Upper lobe of left lung (tissue), 6 donors: ENCODE data around the gene RABL6. TPM values are rescaled to one million over a fixed set of nuclear protein-coding genes. Genes with fewer than 3 reads are reported as not detected.

Experiments used
- ATAC-seq, 2 donors: fragments of 200-7000 bp; cut with Tn5 transposase; one replicate each; pipeline ENCODE4 v1.9.1; 2022; ENCODE audit warnings: mild to moderate bottlenecking in 2 of 2, moderate library complexity in 2 of 2; ENCODE audit not compliant: low FRiP score in 2 of 2
- DNase-seq, 2 donors: peaks; one replicate each; pipeline ENCODE4 v3.0.0-alpha.2; 2019 to 2020
- H3K27ac ChIP-seq, 4 donors: fragments of 200-600 bp; sonication (generic); one replicate each; pipeline ENCODE4 v1.5.1; 2016 to 2019
- H3K27me3 ChIP-seq, 4 donors: fragments of 200-600 bp; sonication (generic); one replicate each; pipeline ENCODE4 v1.5.1; 2017 to 2019
- H3K36me3 ChIP-seq, 4 donors: fragments of 200-600 bp; sonication (generic); one replicate each; pipeline ENCODE4 v1.5.1; 2016 to 2019
- H3K4me1 ChIP-seq, 4 donors: fragments of 200-600 bp; sonication (generic); one replicate each; pipeline ENCODE4 v1.5.1; 2018 to 2019
- H3K4me3 ChIP-seq, 4 donors: fragments of 200-600 bp; sonication (generic); one replicate each; pipeline ENCODE4 v1.5.1; 2017 to 2019; ENCODE audit warnings: mild to moderate bottlenecking in 2 of 4, moderate library complexity in 1 of 4
- H3K9me3 ChIP-seq, 4 donors: fragments of 200-600 bp; sonication (generic); one replicate each; pipeline ENCODE4 v1.5.1; 2018 to 2019
- EP300 ChIP-seq, 4 donors: sonication (generic); formaldehyde crosslinking; IDR thresholded peaks; one replicate each; pipeline ENCODE4 v1.5.1; 2017; ENCODE audit warnings: antibody characterized with exemption in 4 of 4, control low read depth in 2 of 4
- POLR2A ChIP-seq, 4 donors: fragments of 450-650 bp; IDR thresholded peaks; one replicate each; pipeline ENCODE4 v1.5.1; 2016 to 2017; ENCODE audit warnings: antibody characterized with exemption in 4 of 4, mild to moderate bottlenecking in 2 of 4
- POLR2AphosphoS5 ChIP-seq, 2 donors: sonication (generic); formaldehyde crosslinking; IDR thresholded peaks; one replicate each; pipeline ENCODE4 v1.5.1; 2017; ENCODE audit warnings: antibody characterized with exemption in 2 of 2
- WGBS, 2 donors: methylation state at CpG; one replicate each; pipeline ENCODE4 v1.1.5; 2017 to 2018; 5-methylcytosine and 5-hydroxymethylcytosine counted together
- total RNA-seq, 6 donors: library from RNA; depleted of rRNA in 4 of 6; stranded (reverse); fragments of >200 nt in 4 of 6; gene quantifications; one replicate each; pipeline versions ENCODE4 v1.1.0 to v1.2.1, GENCODE V29; 2016 to 2021
- TF ChIP-seq, protein P1 (sequence below), 6 experiments: fragments of 450-650 bp in 4 of 6; fragments of 200-600 bp in 2 of 6; sonication (generic) in 2 of 6; IDR thresholded peaks; one replicate each; pipeline ENCODE4 v1.5.1; 2016 to 2019; ENCODE audit warnings: antibody characterized with exemption in 6 of 6
- donor health status: DM: no; HTN: no; CAD: no; lungs with moderate emphysema.
- donor health status: DM: no; HTN: yes; CAD: no; lungs with severe emphysema.

The RABL6 gene
- total RNA-seq, 6 donors from 2014 or later = 47.2 to 128 (median 78.9) TPM

DNA sequence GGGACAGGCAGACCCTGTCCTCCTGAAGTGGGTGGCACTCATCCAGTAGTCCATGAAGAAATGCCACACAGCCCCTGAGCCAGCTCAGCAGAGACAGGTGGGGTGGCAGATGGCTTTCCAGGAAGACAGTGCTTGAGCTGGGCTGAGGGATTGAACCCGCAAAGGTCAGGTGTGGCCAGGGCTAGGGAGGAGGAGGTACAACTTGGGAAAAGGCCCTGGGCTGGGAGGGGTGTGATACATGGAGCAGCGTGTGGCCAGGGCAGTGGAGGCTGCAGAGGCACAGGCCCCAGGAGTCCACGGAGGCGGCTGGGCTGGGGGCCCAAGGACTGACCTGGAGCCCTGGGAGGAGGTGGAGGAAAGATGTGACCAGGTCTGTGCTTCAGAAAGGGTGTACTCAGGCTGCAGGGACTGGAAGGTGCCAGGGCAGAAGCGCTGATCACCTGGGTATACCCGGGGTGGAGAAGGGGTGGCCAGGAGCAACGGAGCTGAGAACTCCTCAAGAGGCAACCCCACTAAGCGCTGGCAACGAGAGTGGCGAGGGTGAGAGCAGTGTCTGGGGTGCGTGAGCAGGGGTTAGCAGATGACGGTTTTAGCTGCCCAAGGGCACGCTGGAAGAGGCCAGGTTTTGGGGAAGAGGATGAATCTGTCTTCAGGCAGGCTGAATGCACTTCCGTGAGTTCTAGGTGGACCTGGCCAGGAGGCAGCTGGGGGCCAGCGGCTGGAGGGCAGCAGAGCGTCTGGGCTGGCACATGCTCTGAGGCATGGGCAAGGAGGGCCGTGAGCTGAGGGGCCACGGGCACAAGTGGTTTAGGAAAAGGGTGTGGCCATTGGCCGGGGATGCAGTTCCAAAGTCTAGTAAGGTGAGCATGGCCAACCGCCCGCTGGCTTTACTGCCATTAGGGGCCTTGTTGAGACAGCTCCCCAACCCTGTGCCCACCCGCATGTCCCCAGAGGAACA, 3.9 kb upstream of the RABL6 start:
- Histone ChIP-seq H3K27ac (no peak overlapping the region), H3K9me3 (no peaks in the 10 kb centered on the region), H3K4me3 (no peak overlapping the region), H3K27me3 (peaks cover 0 to 23% (median 5%) of the 10 kb centered on the region in 4 donors), H3K4me1 (peaks cover 32 to 44% (median 41%) of the 10 kb centered on the region in 4 donors), H3K36me3 (no peaks in the 10 kb centered on the region)
- TF ChIP-seq POLR2AphosphoS5 (IDR thresholded peaks at IDR 0.05) = no peak
- TF ChIP-seq EP300 (IDR thresholded peaks at IDR 0.05) = no peak
- TF ChIP-seq, protein P1, sequence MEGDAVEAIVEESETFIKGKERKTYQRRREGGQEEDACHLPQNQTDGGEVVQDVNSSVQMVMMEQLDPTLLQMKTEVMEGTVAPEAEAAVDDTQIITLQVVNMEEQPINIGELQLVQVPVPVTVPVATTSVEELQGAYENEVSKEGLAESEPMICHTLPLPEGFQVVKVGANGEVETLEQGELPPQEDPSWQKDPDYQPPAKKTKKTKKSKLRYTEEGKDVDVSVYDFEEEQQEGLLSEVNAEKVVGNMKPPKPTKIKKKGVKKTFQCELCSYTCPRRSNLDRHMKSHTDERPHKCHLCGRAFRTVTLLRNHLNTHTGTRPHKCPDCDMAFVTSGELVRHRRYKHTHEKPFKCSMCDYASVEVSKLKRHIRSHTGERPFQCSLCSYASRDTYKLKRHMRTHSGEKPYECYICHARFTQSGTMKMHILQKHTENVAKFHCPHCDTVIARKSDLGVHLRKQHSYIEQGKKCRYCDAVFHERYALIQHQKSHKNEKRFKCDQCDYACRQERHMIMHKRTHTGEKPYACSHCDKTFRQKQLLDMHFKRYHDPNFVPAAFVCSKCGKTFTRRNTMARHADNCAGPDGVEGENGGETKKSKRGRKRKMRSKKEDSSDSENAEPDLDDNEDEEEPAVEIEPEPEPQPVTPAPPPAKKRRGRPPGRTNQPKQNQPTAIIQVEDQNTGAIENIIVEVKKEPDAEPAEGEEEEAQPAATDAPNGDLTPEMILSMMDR (IDR thresholded peaks at IDR 0.05) = no peak
- TF ChIP-seq POLR2A (IDR thresholded peaks at IDR 0.05) = no peak
- DNase-seq (no peak), ATAC-seq (no peak)
- 91 to 95% methylated on average over 22 of the region's 22 CpGs for WGBS, 2 donors

DNA sequence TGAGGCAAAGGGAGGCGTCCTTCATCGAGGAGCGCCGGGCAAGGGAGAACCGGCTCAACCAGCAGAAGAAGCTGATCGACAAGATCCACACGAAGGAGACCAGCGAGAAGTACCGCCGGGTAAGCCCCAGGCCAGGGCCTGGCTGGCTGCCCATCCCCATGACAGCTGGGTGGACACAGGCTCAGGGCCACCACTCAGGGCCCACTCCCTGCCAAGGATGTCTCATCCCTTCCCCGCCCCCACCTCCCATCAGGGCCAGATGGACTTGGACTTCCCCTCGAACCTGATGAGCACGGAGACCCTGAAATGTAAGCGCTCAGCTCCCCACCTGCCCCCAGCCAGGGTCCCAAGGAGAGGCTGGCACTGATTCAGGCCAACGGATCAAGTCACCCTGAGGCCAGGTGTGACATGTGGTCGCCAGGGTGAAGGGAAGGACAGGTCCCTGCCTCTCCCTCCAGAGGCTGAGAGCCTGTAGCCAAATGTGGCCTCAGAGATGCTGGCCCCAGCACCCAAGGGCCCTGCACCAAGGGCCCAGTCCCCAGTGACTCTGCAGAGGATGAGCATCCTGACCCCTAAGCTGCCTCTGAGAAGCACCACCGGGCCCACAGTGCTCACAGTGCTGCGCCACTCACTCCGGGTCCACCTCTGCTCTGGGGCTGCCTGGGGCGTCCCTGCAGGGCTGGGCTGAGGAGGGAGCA, 3.1 kb upstream of the RABL6 start:
- Histone ChIP-seq H3K36me3 (no peaks in the 10 kb centered on the region), H3K27ac (no peak overlapping the region), H3K4me1 (peaks cover 32 to 47% (median 41%) of the 10 kb centered on the region in 4 donors), H3K9me3 (no peaks in the 10 kb centered on the region), H3K4me3 (no peak overlapping the region), H3K27me3 (peaks cover 0 to 14% (median 2%) of the 10 kb centered on the region in 4 donors)
- ATAC-seq (no peak), DNase-seq (no peak)
- TF ChIP-seq POLR2AphosphoS5 (IDR thresholded peaks at IDR 0.05) = no peak
- TF ChIP-seq, protein P1 (IDR thresholded peaks at IDR 0.05) = no peak
- no peak for TF ChIP-seq POLR2A (IDR thresholded peaks at IDR 0.05)
- TF ChIP-seq EP300 (IDR thresholded peaks at IDR 0.05) = no peak
- WGBS, 2 donors = 91 to 97% methylated on average over 14 to 18 of the region's 20 CpGs

GRCh38 chr9:136805207-136805740, 2.5 kb upstream of the RABL6 start:
- DNase-seq (no peak), ATAC-seq (no peak)
- no peaks in the 10 kb centered on the region for H3K36me3 ChIP-seq
- no peak overlapping the region for H3K27ac ChIP-seq
- H3K27me3 ChIP-seq = peaks cover 0 to 8% (median 1%) of the 10 kb centered on the region in 4 donors
- no peak overlapping the region for H3K4me3 ChIP-seq
- H3K4me1 ChIP-seq = peaks cover 32 to 47% (median 40%) of the 10 kb centered on the region in 4 donors
- 82 to 94% methylated on average over 10 to 11 of the region's 12 CpGs for WGBS, 2 donors
- no peak for TF ChIP-seq EP300 (IDR thresholded peaks at IDR 0.05)
- H3K9me3 ChIP-seq = no peaks in the 10 kb centered on the region

DNA sequence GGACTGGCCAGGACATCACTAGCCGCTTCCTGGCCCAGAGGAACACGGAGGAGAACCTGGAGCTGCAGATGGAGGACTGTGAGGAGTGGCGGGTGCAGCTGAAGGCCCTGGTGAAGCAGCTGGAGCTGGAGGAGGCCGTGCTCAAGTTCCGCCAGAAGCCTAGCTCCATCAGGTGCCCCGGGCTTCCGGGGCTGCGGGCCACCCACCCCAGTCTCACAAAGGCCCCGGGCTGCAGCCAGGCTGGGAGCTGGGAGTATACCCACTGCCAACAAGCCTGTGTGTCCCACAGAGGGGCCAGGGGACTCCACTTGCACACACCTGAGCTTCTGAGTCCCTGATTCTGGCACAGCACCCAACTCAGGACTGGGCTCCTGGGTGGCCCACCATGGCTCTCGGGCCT, 1.7 kb upstream of the RABL6 start:
- Histone ChIP-seq H3K27me3 (peaks cover 0 to 3% (median under 1%) of the 10 kb centered on the region in 4 donors), H3K9me3 (no peaks in the 10 kb centered on the region), H3K4me1 (peaks cover 32 to 47% (median 37%) of the 10 kb centered on the region in 4 donors), H3K27ac (no peak overlapping the region), H3K36me3 (peaks cover 0 to 1% (median 0%) of the 10 kb centered on the region in 4 donors), H3K4me3 (no peak overlapping the region)
- no peak for DNase-seq
- ATAC-seq = no peak
- TF ChIP-seq POLR2AphosphoS5 (IDR thresholded peaks at IDR 0.05) = no peak
- no peak for TF ChIP-seq POLR2A (IDR thresholded peaks at IDR 0.05)
- TF ChIP-seq, protein P1 (IDR thresholded peaks at IDR 0.05) = no peak
- no peak for TF ChIP-seq EP300 (IDR thresholded peaks at IDR 0.05)
- WGBS, 2 donors = 93 to 98% methylated on average over 4 to 10 of the region's 10 CpGs
